ENCODE results near the gene PSMB4.
"Not testable (repeated sequence)": the region's sequence is repeated elsewhere in the genome, so short reads cannot be mapped to it uniquely, and the experiment has no call there.

Gene PSMB4

DNA sequence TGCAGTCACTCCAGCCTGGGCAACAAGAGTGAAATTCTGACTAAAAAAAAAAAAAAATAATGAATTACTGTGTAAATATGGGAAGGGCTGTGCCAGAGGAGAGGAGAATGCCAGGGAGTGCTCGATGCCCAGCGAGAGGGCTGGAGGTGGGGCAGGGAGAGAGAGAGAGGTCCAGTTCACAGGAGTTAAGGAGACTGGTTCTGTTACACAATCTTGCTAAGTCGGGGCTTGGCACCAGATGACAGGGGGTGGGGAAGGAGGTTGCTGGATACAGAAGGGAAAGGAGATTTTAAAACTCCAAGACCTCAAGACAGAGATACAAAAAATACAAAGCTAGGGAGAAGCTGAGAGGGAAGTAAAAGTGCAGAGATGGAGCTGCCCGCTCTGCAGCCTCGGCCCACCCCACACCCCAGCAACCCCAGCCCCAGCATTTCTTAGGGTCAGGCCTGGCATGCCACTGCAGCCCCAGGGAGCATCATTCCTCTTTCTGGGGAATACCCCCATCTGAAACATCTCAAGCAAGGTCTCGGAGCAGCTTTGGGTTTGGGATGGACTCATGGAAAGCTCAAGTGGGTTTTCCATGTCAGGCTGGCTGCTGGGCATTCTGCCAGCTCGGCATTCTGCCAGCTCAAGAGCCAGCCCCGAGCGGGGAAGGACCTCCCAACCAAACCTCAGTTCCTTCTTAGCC lies 27.9 kb upstream of the PSMB4 start:
- Mint-ChIP-seq H3K4me1 (ENCODE audit: low read depth) (peaks cover 2% of the 10 kb centered on the region), H3K4me3 (no peak overlapping the region), H3K27ac (no peak overlapping the region), H3K9me3 (no peaks in the 10 kb centered on the region), H3K27me3 (ENCODE audit: low read depth) (peaks cover 3% of the 10 kb centered on the region), H3K36me3 (ENCODE audit: low read depth) (no peaks in the 10 kb centered on the region)
- no peak for DNase-seq (ENCODE audit: low spot score)

DNA sequence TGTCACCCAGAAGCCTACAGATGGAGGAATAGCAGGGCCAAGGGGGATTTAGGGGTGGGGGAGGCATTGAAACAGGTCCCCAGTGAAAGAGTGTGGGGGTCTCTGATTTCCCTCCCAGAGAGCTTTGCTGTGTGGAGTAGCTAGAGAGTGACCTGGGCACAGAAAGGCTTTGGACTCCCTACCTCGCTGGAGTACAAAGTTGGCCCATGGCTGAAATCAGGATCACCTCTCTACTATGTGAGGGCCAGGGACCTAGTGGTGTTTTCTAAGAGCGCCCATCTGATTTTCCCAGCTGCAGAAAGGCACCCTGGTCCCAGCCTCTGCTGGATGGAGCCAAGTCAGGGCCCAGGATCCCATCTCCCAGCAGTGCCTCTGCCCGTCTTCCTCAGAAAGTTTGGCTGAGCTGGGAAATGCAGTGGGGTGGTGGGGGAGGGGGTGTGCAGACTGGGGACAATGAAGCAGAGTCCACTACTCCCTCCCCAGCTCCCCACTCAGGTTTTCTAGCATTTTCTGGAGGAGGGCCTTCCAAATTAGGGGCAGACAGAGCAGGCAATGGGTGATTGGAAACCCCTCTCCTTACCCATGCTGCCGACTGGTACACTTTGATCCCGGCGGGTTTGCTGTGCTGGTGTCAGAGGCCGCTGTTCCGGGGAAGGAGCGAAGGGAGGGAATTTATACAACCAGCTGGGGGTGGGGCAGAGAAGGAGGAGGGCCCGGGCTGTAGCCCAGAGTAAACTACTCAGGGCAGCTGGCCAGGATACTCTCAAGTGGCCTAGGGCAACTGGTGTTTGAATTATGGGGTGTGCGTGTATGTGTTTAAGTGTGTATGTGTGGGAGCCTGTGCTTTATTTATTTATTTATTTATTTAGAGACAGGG lies 27.1 kb upstream of the PSMB4 start, which contains the start of gene SELENBP1:
Gene SELENBP1, minus strand, starts transcription at position 648 of the 877 bp plus-strand sequence. Its CDS starts 64 bp downstream, at position 584.
- Mint-ChIP-seq H3K27ac (no peak within 1 kb of the TSS), H3K36me3 (ENCODE audit: low read depth) (no peaks in the 10 kb centered on the region), H3K9me3 (no peaks in the 10 kb centered on the region), H3K4me1 (ENCODE audit: low read depth) (peaks cover 2% of the 10 kb centered on the region), H3K27me3 (ENCODE audit: low read depth) (peaks cover 3% of the 10 kb centered on the region), H3K4me3 (no peak within 1 kb of the TSS)
- no peak for DNase-seq (ENCODE audit: low spot score)

DNA sequence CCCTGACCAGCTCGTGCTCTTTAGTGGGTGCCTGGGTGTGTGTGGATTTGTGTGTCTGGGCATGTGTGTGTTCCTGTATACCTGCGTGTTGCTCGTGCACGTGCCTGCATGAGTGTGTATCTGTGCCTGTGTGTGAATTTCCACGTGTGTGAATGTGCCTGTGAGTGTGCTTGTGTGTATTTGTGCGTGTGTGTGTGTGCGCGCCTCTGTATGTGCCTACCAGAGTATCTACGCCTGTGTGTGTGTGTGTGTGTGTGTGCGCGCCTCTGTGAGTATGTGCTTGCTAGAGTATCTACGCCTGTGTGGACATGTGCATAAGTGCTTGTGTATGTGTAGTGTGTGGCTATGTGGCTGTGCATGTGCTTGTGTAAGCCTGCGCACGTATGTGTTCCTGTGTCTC lies 26.2 kb upstream of the PSMB4 start:
- Mint-ChIP-seq H3K9me3 (no peaks in the 10 kb centered on the region), H3K27ac (no peak overlapping the region), H3K4me1 (ENCODE audit: low read depth) (peaks cover 2% of the 10 kb centered on the region), H3K4me3 (no peak overlapping the region), H3K36me3 (ENCODE audit: low read depth) (no peaks in the 10 kb centered on the region), H3K27me3 (ENCODE audit: low read depth) (peaks cover 3% of the 10 kb centered on the region)
- DNase-seq (ENCODE audit: low spot score) = no peak

DNA sequence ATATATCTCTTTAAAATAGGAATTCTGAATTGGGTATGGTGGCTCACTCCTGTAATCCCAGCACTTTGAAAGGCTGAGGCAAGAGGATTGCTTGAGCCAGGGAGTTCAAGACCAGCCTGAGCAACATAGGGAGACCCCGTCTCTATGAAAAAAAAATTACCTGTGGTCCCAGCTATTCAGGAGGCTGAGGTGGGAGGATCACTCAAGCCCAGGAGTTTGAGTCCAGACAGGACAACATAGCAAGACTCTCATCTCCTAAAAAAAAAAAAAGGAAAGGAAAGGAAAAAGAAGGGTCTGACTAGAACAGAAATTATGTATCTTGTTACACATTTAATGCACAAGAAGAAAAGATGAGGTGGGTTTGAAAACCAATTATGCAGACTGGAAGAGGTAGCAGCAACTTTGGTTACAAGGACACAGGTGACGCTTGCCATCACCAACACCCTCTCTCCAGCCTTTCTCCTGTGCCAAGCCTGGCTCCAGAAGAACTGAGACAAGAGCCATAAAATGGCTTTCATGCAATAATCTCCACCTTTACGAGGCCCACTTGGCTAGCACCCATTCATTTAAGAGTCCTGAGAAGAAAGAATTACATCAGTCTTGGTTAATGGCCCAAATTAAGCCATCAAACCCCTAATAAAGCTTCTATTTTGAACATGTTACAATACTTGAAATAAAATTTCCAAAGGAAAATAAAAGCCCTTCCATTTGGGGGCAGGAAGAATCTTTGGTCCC lies 22.1 kb upstream of the PSMB4 start:
- Mint-ChIP-seq H3K36me3 (ENCODE audit: low read depth) (no peaks in the 10 kb centered on the region), H3K4me1 (ENCODE audit: low read depth) (peaks cover 2% of the 10 kb centered on the region), H3K4me3 (no peak overlapping the region), H3K9me3 (no peaks in the 10 kb centered on the region), H3K27ac (no peak overlapping the region), H3K27me3 (ENCODE audit: low read depth) (peaks cover 4% of the 10 kb centered on the region)
- DNase-seq (ENCODE audit: low spot score) = no peak

DNA sequence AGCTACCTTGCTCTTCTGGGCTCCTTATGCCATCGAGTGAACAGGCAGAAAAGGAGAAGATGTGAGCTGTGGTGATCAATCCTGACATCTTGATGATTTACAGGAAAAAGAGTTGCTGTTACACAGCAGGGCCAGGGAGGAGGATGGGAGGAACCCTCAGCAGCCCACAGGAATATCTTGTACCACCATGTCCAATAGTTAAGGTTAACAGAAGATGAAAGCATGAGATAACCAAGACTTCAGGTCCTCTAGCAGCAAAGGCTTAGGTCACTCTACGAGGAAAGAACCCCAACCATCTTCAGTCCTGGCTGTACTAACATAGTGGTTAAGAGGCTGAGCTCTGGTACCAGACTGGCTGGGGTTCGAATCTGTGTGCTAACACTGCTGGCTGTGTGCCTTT lies 14.8 kb upstream of the PSMB4 start:
- no peaks in the 10 kb centered on the region for H3K27me3 Mint-ChIP-seq (ENCODE audit: low read depth)
- peaks cover 5% of the 10 kb centered on the region for H3K4me1 Mint-ChIP-seq (ENCODE audit: low read depth)
- H3K36me3 Mint-ChIP-seq (ENCODE audit: low read depth) = no peaks in the 10 kb centered on the region
- no peak overlapping the region for H3K27ac Mint-ChIP-seq
- DNase-seq (ENCODE audit: low spot score) = no peak
- no peaks in the 10 kb centered on the region for H3K9me3 Mint-ChIP-seq
- no peak overlapping the region for H3K4me3 Mint-ChIP-seq

DNA sequence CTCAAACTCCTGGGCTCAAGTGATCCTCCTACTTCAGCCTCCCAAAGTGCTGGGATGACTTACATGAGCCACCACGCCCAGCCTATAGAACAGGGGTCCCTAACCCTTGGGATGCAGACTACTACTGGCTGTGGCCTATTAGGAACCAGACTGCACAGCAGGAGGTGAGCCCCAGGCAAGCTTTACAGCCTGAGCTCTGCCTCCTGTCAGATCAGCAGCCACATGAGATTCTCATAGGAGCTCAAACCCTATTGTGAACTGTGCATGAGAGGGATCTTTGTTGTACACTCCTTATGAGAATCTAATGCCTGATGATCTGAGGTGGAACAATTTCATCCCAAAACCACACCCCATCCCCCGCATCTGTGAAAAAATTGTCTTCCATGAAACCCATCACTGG lies 13.4 kb upstream of the PSMB4 start:
- Mint-ChIP-seq H3K4me1 (ENCODE audit: low read depth) (peaks cover 5% of the 10 kb centered on the region), H3K27me3 (ENCODE audit: low read depth) (no peaks in the 10 kb centered on the region), H3K9me3 (no peaks in the 10 kb centered on the region), H3K4me3 (no peak overlapping the region), H3K36me3 (ENCODE audit: low read depth) (no peaks in the 10 kb centered on the region), H3K27ac (no peak overlapping the region)
- no peak for DNase-seq (ENCODE audit: low spot score)

DNA sequence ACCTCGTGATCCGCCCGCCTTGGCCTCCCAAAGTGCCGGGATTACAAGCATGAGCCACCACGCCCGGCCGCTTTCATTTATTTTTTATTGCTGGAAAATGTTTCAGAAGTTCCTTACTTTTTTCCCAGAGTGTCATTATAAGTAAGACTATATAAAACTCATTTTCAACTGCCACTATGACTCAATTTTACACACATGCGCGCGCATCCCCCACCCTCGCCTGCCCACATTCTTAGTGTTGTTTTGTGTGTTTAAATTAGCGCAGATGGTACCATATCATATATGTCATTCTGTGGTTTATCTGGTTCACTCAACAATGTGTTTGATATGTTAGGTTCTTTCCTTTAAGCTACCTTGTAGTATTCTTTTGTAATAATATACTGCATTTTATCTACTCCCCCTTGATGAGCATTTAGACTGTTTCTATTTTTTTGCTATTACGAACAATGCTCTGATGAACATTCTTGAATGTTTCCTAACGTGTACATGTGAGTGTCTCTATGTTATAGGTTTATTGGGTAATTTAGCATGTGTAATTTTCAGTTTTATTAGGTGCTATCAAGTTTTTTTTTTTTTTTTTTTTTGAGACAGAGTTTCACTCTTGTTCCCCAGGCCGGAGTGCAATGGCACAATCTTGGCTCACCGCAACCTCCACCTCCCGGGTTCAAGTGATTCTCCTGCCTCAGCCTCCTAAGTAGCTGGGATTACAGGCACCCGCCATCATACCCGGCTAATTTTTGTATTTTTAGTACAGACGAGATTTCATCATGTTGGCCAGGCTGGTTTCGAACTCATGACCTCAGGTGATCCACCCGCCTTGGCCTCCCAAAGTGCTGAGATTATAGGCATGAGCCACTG lies 8.9 kb upstream of the PSMB4 start:
- H3K4me3 Mint-ChIP-seq; DNase-seq (ENCODE audit: low spot score); H3K4me1 Mint-ChIP-seq (ENCODE audit: low read depth); H3K27ac Mint-ChIP-seq; H3K36me3 Mint-ChIP-seq (ENCODE audit: low read depth); H3K9me3 Mint-ChIP-seq: not testable (repeated sequence)
- peaks cover 23% of the 10 kb centered on the region for H3K27me3 Mint-ChIP-seq (ENCODE audit: low read depth)

DNA sequence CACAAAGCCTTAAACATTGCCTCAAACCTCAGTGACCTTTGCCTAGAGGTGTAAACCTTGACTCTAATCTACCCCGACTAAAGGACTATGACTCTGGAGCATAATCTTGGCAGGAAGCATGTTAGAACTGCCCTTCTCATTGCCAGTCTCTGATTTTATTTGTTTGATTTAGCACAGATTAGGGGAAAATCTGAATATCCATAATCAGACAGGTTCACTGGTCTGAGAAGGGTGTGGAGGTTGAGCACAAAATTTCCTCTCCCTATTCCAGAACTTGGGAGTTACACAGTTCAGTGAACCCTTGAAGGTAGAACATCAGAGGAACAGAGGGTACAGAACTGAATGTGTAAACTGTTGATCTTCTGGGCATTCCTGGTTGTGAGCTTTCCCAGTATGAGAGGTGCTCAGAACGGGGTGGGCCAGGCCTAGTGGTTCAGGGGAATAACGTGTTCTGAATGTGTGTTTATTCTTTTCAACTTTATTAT lies 8.3 kb upstream of the PSMB4 start:
- Mint-ChIP-seq H3K4me1 (ENCODE audit: low read depth) (peaks cover 5% of the 10 kb centered on the region), H3K27ac (no peak overlapping the region), H3K4me3 (no peak overlapping the region), H3K9me3 (no peaks in the 10 kb centered on the region), H3K36me3 (ENCODE audit: low read depth) (no peaks in the 10 kb centered on the region), H3K27me3 (ENCODE audit: low read depth) (peaks cover 23% of the 10 kb centered on the region)
- DNase-seq (ENCODE audit: low spot score) = no peak

DNA sequence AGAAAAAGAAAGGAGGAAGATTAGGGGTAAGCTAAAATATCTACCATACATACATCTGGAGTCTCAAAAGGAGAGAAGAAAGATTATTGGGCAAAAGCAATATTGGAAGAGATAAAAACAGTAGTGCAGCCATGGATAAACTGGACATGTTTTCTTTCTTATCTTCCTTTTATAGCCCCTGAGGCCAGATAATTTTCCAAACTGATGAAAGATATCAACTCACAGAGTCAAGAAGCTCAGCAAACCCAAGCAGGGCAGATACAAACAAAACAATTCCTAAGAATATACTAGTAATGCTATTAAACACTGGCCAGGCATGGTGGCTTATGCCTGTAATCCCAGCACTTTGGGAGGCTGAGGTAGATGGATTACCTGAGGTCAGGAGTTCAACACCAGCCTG lies 5.8 kb upstream of the PSMB4 start:
- H3K36me3 Mint-ChIP-seq (ENCODE audit: low read depth) = no peaks in the 10 kb centered on the region
- no peaks in the 10 kb centered on the region for H3K9me3 Mint-ChIP-seq
- no peak overlapping the region for H3K4me3 Mint-ChIP-seq
- no peak for DNase-seq (ENCODE audit: low spot score)
- H3K4me1 Mint-ChIP-seq (ENCODE audit: low read depth) = no peaks in the 10 kb centered on the region
- no peak overlapping the region for H3K27ac Mint-ChIP-seq
- peaks cover 26% of the 10 kb centered on the region for H3K27me3 Mint-ChIP-seq (ENCODE audit: low read depth)

DNA sequence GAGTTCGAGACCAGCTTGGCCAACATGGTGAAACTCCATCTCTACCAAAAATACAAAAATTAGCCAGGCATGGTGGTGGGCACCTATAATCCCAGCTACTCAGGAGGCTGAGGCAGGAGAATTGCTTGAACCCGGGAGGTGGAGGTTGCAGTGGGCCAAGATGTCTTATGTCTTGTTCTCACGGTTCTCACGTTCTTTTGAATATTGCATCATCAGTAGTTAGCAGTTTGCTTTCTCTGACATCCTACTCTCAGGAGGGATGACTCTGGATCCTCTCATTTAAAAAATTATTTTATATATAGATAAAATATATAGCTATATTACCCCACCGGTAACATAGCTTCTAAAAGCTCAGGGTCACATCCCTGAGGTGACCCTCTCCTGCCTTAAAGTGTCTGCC lies 3.1 kb upstream of the PSMB4 start:
- H3K27me3 Mint-ChIP-seq (ENCODE audit: low read depth) = peaks cover 26% of the 10 kb centered on the region
- H3K36me3 Mint-ChIP-seq (ENCODE audit: low read depth) = peaks cover 20% of the 10 kb centered on the region
- not testable (repeated sequence) for H3K27ac Mint-ChIP-seq; DNase-seq (ENCODE audit: low spot score); H3K9me3 Mint-ChIP-seq; H3K4me3 Mint-ChIP-seq
- peaks cover 15% of the 10 kb centered on the region for H3K4me1 Mint-ChIP-seq (ENCODE audit: low read depth)

DNA sequence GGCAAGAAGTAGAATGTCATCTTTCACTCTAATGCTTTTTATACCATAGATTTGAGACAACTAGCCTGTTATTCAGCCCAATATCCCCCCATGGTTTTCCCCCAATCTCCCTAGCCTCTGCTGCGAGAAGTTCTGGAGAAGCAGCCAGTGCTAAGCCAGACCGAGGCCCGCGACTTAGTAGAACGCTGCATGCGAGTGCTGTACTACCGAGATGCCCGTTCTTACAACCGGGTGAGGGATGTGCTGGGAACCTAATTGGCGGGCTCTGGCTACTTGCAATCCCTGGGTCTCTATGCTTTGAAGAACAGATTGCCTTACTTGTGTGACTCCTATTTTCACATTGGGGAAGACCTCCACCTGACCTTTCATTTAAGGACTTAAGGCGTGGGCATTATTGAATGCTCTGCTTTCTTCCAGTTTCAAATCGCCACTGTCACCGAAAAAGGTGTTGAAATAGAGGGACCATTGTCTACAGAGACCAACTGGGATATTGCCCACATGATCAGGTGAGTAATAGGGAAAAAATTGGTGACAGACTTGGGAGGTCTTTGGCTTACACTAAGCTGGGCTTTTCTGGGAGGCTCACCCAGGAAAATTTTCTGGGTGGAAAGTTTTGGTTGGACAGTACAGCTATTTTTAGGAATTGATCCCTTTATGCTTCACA lies 1.9 kb downstream of the PSMB4 start:
- H3K9me3 Mint-ChIP-seq = no peaks in the 10 kb centered on the region

DNA sequence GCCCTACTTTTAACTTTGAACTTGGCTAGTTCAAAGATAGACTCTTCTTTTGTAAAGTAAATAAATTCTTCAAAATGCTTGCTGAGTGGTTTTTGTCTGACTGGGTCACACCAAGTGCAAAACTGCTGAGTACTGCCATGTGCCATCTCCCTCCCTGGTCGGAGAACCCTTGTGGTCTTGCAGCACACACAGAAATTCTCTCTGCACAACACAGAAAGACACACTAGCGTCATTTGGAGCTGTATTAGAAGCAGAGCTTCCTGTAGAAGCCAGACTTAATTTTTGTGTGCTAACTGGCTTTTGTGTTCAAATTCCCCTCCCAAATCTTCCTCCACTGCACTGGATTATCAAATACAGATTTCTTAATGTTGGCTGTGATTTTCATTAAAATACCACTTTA lies 2.5 kb downstream of the PSMB4 start:
- DNase-seq (ENCODE audit: low spot score) = no peak
- Mint-ChIP-seq H3K4me3 (peak overlapping the region; percentile 5), H3K9me3 (no peaks in the 10 kb centered on the region), H3K36me3 (ENCODE audit: low read depth) (peaks cover 62% of the 10 kb centered on the region), H3K27ac (peak overlapping the region; percentile 4), H3K27me3 (ENCODE audit: low read depth) (peaks cover under 1% of the 10 kb centered on the region), H3K4me1 (ENCODE audit: low read depth) (peaks cover 16% of the 10 kb centered on the region)

More for the DNA sequence above, 1.9 kb downstream of the PSMB4 start:
- Mint-ChIP-seq H3K27ac (peak overlapping the region; percentile 100), H3K27me3 (ENCODE audit: low read depth) (peaks cover 3% of the 10 kb centered on the region), H3K4me3 (peak overlapping the region; percentile 96), H3K4me1 (ENCODE audit: low read depth) (peaks cover 16% of the 10 kb centered on the region), H3K36me3 (ENCODE audit: low read depth) (peaks cover 58% of the 10 kb centered on the region)
- no peak for DNase-seq (ENCODE audit: low spot score)

DNA sequence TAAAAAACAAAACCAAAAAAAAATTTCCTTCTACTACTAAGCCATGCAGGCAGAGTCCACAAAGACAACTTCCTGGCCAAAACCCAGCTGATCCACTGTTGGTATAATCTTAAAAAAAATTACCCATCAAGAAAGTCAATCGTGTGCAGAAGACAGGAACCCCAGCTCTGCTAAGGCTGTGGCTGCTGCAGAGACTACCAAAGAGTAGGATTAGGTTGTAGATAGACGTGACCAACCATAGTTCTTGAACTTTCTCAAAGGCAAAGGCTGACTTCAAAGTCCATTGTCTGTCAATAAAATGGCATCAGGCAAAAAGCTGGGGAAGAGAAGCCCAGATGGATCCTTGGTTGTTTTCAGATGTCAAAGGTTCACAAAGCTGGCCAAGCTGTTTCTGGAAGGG lies 3.4 kb downstream of the PSMB4 start:
- DNase-seq (ENCODE audit: low spot score) = no peak
- no peak overlapping the region for H3K4me3 Mint-ChIP-seq
- no peaks in the 10 kb centered on the region for H3K9me3 Mint-ChIP-seq
- H3K36me3 Mint-ChIP-seq (ENCODE audit: low read depth) = peaks cover 69% of the 10 kb centered on the region
- H3K27ac Mint-ChIP-seq = no peak overlapping the region
- H3K4me1 Mint-ChIP-seq (ENCODE audit: low read depth) = peaks cover 16% of the 10 kb centered on the region
- no peaks in the 10 kb centered on the region for H3K27me3 Mint-ChIP-seq (ENCODE audit: low read depth)
